Neuron (in vitro differentiated cells): ENCODE measurements around the gene CACTIN.
A peak's percentile ranks its signal among the peaks of the same experiment; 100 is the strongest.
"Not testable (repeated sequence)": the region's sequence is repeated elsewhere in the genome, so short reads cannot be mapped to it uniquely, and the experiment has no call there.

ENCODE experiments used
- H2AFZ ChIP-seq: one replicate; pipeline ENCODE4 v1.6.1; 2013; ENCODE audit warnings: low read depth, mild to moderate bottlenecking, inconsistent platforms, low read length, moderate library complexity
- H3K27me3 ChIP-seq: one replicate; pipeline ENCODE4 v1.6.1; 2013; ENCODE audit warnings: low read length; ENCODE audit not compliant: insufficient read depth
- H3K36me3 ChIP-seq: one replicate; pipeline ENCODE4 v1.6.1; 2013; ENCODE audit warnings: low read length; ENCODE audit not compliant: insufficient read depth
- H3K4me1 ChIP-seq: one replicate; pipeline ENCODE4 v1.6.1; 2013; ENCODE audit warnings: low read length; ENCODE audit not compliant: insufficient read depth
- H3K4me3 ChIP-seq: 2 replicates; pipeline ENCODE4 v1.5.1; 2013; ENCODE audit warnings: mild to moderate bottlenecking, low read length, moderate library complexity
- H3K9me3 ChIP-seq: one replicate; pipeline ENCODE4 v1.6.1; 2013; ENCODE audit warnings: low read length

Gene CACTIN

GRCh38 chr19:3636962-3637361 is 10.4 kb upstream of the CACTIN start:
- H3K36me3 ChIP-seq = peaks cover 25% of the 10 kb centered on the region
- H3K27me3 ChIP-seq = no peaks in the 10 kb centered on the region
- no peak overlapping the region for H3K4me3 ChIP-seq
- no peak overlapping the region for H2AFZ ChIP-seq
- H3K4me1 ChIP-seq = no peaks in the 10 kb centered on the region
- H3K9me3 ChIP-seq = no peaks in the 10 kb centered on the region

GRCh38 chr19:3636506-3636905 is 9.9 kb upstream of the CACTIN start:
- Histone ChIP-seq H3K36me3 (peaks cover 26% of the 10 kb centered on the region), H3K4me3 (no peak overlapping the region), H3K27me3 (no peaks in the 10 kb centered on the region), H3K9me3 (no peaks in the 10 kb centered on the region), H3K4me1 (no peaks in the 10 kb centered on the region), H2AFZ (no peak overlapping the region)

- Histone ChIP-seq H3K4me1 (no peaks in the 10 kb centered on the region), H3K27me3 (no peaks in the 10 kb centered on the region), H3K4me3 (no peak overlapping the region), H3K9me3 (no peaks in the 10 kb centered on the region), H3K36me3 (peaks cover 22% of the 10 kb centered on the region), H2AFZ (no peak overlapping the region)
Observed at GRCh38 chr19:3634496-3635045, 8.0 kb upstream of the CACTIN start.

- Histone ChIP-seq H3K36me3 (peaks cover 15% of the 10 kb centered on the region), H3K4me1 (no peaks in the 10 kb centered on the region), H3K27me3 (no peaks in the 10 kb centered on the region), H3K4me3 (no peak overlapping the region), H2AFZ (no peak overlapping the region), H3K9me3 (no peaks in the 10 kb centered on the region)
Observed at GRCh38 chr19:3633559-3633988, 7.0 kb upstream of the CACTIN start.

GRCh38 chr19:3632739-3633558 is 6.4 kb upstream of the CACTIN start:
- Histone ChIP-seq H3K27me3 (no peaks in the 10 kb centered on the region), H3K4me3 (no peak overlapping the region), H2AFZ (no peak overlapping the region), H3K36me3 (peaks cover 13% of the 10 kb centered on the region), H3K9me3 (no peaks in the 10 kb centered on the region), H3K4me1 (no peaks in the 10 kb centered on the region)

- no peak overlapping the region for H2AFZ ChIP-seq
- no peak overlapping the region for H3K4me3 ChIP-seq
- no peaks in the 10 kb centered on the region for H3K4me1 ChIP-seq
- peaks cover 13% of the 10 kb centered on the region for H3K36me3 ChIP-seq
- H3K27me3 ChIP-seq = no peaks in the 10 kb centered on the region
- no peaks in the 10 kb centered on the region for H3K9me3 ChIP-seq
Observed at GRCh38 chr19:3632098-3632497, 5.5 kb upstream of the CACTIN start.

GRCh38 chr19:3631053-3631861 is 4.7 kb upstream of the CACTIN start:
- H3K27me3 ChIP-seq = no peaks in the 10 kb centered on the region
- no peak overlapping the region for H3K4me3 ChIP-seq
- no peaks in the 10 kb centered on the region for H3K4me1 ChIP-seq
- H2AFZ ChIP-seq = no peak overlapping the region
- no peaks in the 10 kb centered on the region for H3K9me3 ChIP-seq
- peaks cover 13% of the 10 kb centered on the region for H3K36me3 ChIP-seq

- not testable (repeated sequence) for H2AFZ ChIP-seq, H3K4me3 ChIP-seq, H3K9me3 ChIP-seq, H3K27me3 ChIP-seq
- Histone ChIP-seq H3K4me1 (peaks cover 13% of the 10 kb centered on the region), H3K36me3 (peaks cover 13% of the 10 kb centered on the region)
Observed at GRCh38 chr19:3628766-3629165, 2.2 kb upstream of the CACTIN start.

- Histone ChIP-seq H3K27me3 (no peaks in the 10 kb centered on the region), H3K36me3 (peaks cover 13% of the 10 kb centered on the region), H3K4me1 (peaks cover 13% of the 10 kb centered on the region), H2AFZ (no peak overlapping the region), H3K4me3 (peak overlapping the region; percentile 22), H3K9me3 (no peaks in the 10 kb centered on the region)
Observed at GRCh38 chr19:3627351-3627723, 747 bp upstream of the CACTIN start.

- Histone ChIP-seq H3K4me1 (peaks cover 13% of the 10 kb centered on the region), H3K4me3 (peak overlapping the region; percentile 89), H2AFZ (no peak overlapping the region), H3K36me3 (peaks cover 8% of the 10 kb centered on the region), H3K27me3 (no peaks in the 10 kb centered on the region), H3K9me3 (no peaks in the 10 kb centered on the region)
Observed at GRCh38 chr19:3625996-3626472, 556 bp downstream of the CACTIN start.

- H3K36me3 ChIP-seq = peaks cover 13% of the 10 kb centered on the region
- H2AFZ ChIP-seq = no peak overlapping the region
- no peaks in the 10 kb centered on the region for H3K9me3 ChIP-seq
- H3K4me3 ChIP-seq = no peak overlapping the region
- H3K27me3 ChIP-seq = no peaks in the 10 kb centered on the region
- peaks cover 13% of the 10 kb centered on the region for H3K4me1 ChIP-seq
Observed at GRCh38 chr19:3623716-3624115, 2.9 kb downstream of the CACTIN start.

- Histone ChIP-seq H3K9me3 (no peaks in the 10 kb centered on the region), H3K36me3 (peaks cover 18% of the 10 kb centered on the region), H3K4me3 (no peak overlapping the region), H3K27me3 (no peaks in the 10 kb centered on the region), H2AFZ (no peak overlapping the region), H3K4me1 (peaks cover 13% of the 10 kb centered on the region)
Observed at GRCh38 chr19:3622224-3622623, 4.4 kb downstream of the CACTIN start.

- no peaks in the 10 kb centered on the region for H3K27me3 ChIP-seq
Observed at GRCh38 chr19:3621689-3622088, 4.9 kb downstream of the CACTIN start.

More at GRCh38 chr19:3621689-3622088, 4.9 kb downstream of the CACTIN start:
- H3K36me3 ChIP-seq = peaks cover 21% of the 10 kb centered on the region
- no peak overlapping the region for H2AFZ ChIP-seq
- no peak overlapping the region for H3K4me3 ChIP-seq
- H3K9me3 ChIP-seq = no peaks in the 10 kb centered on the region
- H3K4me1 ChIP-seq = peaks cover 13% of the 10 kb centered on the region
